SU-DHL-6 (cell line): Measurements from ENCODE around the gene MFNG.

Experiments
- EZH2phosphoT487 ChIP-seq: fragments of 200-600 bp; sonication (generic), shearing (Covaris generic); conservative IDR thresholded peaks from 2 replicates; pipeline ENCODE4 v1.6.1; 2018; ENCODE audit warnings: mild to moderate bottlenecking, antibody characterized with exemption, low read length, moderate library complexity, mixed read lengths
- TF ChIP-seq, protein P1 (sequence below): fragments of 200-600 bp; sonication (generic); IDR thresholded peaks from one replicate; pipeline ENCODE4 v1.5.1; 2017; ENCODE audit warnings: antibody characterized with exemption, mild to moderate bottlenecking, low read length, moderate library complexity; ENCODE audit not compliant: insufficient read depth, poor library complexity, severe bottlenecking

- TF ChIP-seq, protein P1, sequence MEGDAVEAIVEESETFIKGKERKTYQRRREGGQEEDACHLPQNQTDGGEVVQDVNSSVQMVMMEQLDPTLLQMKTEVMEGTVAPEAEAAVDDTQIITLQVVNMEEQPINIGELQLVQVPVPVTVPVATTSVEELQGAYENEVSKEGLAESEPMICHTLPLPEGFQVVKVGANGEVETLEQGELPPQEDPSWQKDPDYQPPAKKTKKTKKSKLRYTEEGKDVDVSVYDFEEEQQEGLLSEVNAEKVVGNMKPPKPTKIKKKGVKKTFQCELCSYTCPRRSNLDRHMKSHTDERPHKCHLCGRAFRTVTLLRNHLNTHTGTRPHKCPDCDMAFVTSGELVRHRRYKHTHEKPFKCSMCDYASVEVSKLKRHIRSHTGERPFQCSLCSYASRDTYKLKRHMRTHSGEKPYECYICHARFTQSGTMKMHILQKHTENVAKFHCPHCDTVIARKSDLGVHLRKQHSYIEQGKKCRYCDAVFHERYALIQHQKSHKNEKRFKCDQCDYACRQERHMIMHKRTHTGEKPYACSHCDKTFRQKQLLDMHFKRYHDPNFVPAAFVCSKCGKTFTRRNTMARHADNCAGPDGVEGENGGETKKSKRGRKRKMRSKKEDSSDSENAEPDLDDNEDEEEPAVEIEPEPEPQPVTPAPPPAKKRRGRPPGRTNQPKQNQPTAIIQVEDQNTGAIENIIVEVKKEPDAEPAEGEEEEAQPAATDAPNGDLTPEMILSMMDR, result no peak
- TF ChIP-seq EZH2phosphoT487, result no peak
Observed at GRCh38 chr22:37503850-37504249, 17.7 kb upstream of the MFNG start.
